GM19193 (cell line): ENCODE data around the gene MGAT3.

ENCODE experiments used
- POLR2A ChIP-seq: IDR thresholded peaks from 4 replicates; pipeline ENCODE4 v1.6.1; 2011; ENCODE audit not compliant: insufficient read depth, insufficient read length; ENCODE audit errors: extremely low read depth

Gene MGAT3

DNA sequence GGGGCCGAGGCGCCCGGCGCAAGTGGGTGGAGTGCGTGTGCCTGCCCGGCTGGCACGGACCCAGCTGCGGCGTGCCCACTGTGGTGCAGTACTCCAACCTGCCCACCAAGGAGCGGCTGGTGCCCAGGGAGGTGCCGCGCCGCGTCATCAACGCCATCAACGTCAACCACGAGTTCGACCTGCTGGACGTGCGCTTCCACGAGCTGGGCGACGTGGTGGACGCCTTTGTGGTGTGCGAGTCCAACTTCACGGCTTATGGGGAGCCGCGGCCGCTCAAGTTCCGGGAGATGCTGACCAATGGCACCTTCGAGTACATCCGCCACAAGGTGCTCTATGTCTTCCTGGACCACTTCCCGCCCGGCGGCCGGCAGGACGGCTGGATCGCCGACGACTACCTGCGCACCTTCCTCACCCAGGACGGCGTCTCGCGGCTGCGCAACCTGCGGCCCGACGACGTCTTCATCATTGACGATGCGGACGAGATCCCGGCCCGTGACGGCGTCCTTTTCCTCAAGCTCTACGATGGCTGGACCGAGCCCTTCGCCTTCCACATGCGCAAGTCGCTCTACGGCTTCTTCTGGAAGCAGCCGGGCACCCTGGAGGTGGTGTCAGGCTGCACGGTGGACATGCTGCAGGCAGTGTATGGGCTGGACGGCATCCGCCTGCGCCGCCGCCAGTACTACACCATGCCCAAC lies 31.2 kb downstream of the MGAT3 start:
- TF ChIP-seq POLR2A: no peak

DNA sequence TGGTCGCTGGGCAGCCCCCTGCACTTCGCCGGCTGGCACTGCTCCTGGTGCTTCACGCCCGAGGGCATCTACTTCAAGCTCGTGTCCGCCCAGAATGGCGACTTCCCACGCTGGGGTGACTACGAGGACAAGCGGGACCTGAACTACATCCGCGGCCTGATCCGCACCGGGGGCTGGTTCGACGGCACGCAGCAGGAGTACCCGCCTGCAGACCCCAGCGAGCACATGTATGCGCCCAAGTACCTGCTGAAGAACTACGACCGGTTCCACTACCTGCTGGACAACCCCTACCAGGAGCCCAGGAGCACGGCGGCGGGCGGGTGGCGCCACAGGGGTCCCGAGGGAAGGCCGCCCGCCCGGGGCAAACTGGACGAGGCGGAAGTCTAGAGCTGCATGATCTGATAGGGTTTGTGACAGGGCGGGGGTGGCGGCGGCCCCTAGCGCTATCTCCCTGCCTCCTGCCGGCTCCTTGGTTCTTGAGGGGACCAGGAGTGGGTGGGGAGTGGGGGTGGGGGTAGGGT lies 31.8 kb downstream of the MGAT3 start:
- no peak for TF ChIP-seq POLR2A

DNA sequence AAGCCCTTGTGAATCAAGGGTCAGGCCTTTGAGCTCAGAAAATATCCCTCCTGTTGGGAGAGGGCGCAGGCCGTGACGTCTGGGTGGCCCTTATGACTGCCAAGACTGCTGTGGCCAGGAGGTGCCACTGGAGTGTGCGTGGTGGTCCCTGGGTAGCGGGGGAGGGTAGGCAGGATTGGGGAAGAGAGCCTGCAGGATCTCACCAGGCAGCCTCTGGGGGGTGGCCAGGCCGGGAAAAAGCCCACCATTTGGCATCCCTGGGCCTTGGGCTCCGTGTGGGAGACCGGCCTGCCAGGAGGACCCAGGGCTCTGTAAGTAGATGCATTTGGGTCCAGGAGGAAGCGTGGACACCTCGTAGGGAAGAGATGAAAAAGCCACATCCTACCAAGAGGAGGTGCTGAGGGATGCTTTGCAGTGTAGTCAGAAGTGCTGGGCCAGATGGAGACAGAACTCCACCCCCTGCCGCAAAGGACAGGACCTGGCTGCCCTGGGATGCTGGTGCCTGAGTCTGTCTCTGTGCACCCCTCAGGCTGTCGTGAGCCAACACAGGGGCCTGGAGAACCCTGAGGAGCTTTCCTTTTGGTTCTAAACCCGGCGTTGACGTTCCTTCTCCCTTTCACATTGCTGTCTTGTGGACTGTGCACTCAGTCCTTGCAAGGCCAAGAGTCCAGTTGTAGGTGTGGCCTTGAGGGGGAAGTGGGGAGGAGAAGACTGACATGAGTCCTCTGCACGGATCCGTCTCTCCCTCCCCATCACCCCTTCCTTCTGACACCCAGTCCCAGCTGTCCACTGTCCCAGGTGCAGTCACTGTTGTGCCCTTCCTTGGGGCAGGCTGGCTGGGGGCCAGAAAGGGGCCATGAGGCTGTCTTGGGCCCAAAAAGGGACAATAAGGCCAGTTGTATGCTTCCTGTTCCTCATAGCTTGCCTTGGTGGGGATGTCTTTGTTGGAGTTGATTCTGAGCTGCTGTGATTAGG lies 32.6 kb downstream of the MGAT3 start:
- TF ChIP-seq POLR2A: no peak

DNA sequence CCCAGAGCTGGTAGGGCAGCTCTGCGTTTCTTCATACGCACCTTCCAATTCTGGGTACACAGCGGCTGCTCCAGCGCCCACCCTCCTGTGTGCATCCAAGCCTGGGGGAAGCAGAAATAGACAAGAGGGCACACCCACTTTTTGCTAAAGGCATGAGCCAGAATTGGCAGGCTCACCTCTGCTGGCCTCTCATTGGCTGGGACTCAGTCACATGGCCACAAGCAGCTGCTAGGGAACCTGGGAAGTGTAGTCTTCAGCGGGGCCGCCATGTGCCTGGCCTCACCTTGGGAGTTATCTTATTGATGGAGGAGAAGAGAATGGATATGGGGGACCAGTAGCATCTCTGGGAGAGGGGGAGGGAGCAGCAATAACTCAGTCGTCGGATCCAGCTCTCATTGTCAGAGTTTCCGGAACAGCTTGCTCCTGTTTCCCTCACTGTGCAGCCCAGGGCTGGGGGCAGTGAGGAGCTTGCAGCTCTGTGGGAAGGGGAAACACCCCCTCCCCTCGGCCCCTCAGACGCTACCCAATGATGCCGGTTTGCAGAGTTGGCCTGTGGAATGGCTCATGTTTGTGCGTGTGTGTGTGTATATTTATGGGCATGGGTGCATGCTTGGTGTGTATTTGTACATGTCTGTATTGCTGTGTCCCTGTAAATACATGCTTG lies 33.5 kb downstream of the MGAT3 start:
- TF ChIP-seq POLR2A: no peak

DNA sequence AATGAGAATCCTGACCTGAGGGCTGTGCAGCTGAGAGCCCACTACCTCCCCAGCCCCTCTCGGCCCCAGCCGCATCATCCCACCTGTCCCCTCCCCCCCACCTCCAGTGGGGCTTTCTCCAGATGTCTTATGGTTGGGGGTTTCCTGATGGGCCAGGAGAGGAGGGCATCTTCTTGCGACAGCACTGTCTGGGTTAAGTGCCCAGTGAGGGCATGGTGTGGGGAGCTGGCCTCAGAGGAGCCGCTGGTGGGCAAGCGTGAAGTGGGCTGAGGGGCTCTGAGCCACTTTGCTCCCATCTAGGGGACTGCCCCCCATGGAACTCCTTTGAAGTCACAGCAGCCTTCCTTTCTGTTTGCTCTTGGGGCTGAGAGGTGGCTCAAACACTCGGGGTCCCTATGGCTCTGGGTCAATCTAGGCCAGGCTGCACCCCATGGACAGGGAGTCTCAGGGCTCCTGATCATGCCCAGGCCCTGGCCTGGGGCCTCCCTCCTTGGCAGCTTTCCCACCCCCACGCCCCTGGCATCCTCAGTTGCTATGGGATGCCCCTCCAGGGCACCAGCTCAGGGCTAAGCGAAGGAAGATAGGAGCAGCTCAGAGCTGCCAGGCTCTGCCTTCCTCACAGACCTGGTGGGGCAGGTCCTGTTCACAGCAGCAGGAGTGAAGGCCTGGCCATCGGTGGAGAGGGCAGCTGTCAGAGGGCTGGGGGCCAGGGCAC lies 34.3 kb downstream of the MGAT3 start:
- TF ChIP-seq POLR2A: no peak

DNA sequence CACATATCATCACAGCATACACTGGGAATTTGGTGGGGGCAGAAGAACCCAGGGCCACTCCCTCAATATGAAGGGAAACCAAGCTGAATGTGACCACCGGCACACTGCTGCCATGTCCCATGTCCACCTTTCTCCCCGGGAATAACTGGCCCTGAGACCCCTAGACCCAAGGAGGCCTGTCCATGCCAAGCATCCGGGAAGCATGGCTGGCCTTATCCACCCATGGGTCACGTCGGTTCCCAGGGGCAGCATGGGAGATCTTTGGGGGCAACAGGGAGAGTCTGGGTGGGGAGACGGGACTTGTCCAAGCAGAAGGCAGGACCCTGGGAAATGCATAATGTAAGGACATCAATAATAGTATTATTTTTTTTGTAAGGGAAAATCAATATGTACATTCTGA lies 34.9 kb downstream of the MGAT3 start:
- TF ChIP-seq POLR2A: no peak

DNA sequence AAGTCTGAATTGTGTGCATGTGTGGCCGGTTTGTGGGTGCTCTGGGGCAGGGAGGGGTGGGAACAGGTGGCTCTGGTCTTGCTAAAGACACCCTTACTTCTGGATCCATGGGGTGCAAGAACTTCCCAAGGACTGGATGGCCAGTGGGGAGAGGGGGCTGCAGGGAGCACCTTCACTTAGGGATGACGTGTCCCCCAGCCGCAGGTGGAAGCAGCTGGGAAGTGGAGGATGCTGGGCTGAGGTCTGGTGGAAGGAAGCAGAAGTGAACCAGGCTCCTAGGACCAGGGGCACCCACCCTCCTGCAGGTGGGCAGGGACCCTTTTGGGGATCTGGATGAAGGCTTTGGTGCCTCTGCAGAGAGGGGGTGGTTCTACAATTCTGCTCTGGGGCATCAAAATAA lies 35.4 kb downstream of the MGAT3 start:
- no peak for TF ChIP-seq POLR2A

DNA sequence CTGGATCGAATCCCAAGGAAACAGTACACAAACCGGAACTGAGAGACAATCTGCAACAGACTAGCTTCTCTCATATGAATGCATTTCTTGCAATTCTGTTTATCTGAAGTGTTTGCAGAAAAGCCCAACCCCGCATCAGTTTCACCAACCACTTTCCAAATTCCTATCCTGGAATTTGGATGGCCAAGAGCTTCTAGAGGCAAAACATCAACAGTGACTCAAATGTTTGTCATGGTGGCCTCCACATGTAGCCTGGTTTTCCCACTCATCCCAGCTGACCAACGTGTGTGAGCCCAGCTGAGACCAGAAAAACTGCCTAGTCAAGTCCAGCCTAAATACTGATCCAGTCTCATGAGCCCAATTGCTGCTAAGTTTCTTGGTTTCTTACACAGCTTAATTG lies 36.9 kb downstream of the MGAT3 start:
- TF ChIP-seq POLR2A: no peak

DNA sequence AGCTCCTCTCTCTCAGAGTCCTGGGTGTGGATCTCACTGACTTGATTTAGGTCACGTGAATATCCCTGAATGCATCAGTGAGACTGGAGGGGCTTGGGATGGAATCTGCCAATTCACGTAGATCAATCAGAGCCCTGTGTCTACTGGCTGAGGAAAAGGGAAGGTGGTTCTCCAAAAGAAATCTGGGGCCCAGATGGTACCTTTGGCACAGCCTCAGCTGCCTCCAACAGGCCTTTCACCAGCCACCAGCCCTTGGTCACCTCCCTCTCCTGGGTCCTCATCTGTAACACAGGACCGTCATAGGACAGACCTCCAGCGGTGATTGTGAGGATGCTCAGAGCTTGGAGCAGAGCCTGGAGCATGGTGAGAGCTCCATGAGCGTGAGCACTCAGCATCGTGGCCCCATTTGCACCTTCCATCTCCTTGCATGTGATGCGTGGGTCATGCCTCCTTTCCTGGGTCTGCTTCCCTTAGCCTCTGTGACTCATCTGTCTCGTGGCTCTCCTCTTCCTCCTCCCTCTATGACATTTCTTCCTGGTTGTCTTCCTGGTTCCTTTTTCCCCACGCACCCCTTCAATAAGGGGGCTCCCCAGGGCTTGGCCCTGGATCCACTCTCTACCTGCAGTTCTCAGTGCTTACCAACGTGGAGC lies 37.8 kb downstream of the MGAT3 start:
- no peak for TF ChIP-seq POLR2A

DNA sequence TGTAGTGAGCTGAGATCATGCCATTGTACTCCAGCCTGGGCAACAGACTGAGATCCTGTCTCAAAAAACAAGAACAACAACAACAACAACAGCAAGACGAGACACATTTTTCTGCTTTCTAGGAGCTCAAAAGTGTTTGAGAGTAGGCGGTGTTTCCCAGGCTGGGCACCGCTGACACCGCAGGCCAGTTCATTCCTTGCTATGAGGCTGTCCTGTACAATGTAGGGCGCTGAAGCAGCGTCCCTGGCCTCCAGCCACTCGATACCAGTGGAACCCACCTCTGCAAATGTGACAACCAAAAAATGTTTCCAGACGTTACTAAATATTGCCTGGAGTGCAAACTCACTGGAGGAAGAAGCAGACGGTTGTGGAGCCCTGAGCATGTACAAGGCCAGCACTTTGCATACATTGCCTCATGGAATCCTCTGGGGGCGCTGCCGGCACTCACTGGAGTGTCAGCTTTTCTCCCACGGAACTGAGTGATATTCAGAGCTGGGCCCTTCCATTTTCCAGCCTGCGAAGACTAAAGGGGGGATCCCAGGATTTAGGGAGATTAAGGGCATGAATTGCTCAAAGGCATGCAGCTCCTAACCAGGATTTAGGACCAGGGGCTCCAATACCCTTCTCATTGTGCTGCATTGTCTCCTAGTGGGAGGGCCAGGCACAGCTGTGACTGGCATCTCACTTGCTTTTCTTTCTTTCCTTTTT lies 39.5 kb downstream of the MGAT3 start:
- no peak for TF ChIP-seq POLR2A

DNA sequence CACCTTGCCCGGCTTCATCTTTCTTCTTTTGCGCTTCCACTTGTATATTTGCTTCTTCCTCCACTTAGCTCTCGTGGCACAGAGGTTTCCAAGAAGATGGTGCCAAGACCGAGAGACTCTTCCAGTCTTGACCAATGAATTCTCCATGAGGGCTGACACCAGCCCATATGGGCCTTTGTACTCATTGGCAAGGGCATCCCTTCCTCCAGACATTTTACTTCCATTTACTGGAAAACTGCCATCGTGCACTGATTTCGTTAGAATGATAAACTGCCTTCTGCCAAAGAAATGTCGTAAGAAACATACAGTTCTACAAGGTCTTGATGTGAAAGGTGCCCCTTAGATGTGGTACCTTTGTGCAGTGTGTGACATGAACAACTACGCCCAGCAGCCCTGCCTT lies 40.6 kb downstream of the MGAT3 start:
- no peak for TF ChIP-seq POLR2A

DNA sequence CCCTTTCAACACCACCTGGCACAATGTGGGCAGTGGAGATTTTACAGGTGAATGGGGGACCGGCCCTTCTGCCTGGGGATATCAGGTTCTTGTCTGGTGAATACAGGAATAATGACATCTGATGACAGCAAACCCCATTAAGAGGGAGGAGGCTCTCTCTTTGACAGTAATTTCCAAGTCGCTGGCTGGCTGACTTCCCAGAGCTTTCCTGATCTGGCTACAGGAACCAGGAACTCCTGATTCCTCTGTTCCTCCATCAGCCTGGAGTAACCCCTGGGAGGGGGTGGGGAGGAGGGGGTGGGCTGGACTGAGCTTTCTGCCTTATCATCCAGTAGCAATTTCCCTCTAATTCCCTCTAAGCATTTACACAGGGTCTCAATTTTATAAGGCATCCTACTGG lies 41.6 kb downstream of the MGAT3 start:
- no peak for TF ChIP-seq POLR2A

DNA sequence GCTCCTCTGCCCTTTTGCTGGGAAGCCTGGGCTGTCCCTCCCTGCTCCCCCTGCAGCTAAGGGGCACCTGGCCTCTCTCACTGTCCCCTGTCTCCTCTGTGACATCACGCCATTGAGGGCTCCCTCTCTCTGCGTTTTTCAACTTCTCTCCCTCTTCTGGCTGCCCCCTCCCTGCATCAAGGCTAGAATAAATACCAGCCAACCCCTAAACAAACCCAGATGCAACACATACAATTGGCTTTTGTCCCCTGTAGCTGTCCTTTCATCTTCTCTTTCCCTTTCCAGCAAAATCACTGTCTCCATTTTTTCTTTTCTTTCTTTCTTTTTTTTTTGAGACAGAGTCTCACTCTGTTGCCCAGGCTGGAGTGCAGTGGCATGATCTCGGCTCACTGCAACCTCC lies 42.0 kb downstream of the MGAT3 start:
- no peak for TF ChIP-seq POLR2A
